GM23248 (cell line): ENCODE measurements around the gene USP32.

Experiments
- EZH2 ChIP-seq: fragments of 200-600 bp; sonication (generic); IDR thresholded peaks from 2 replicates; pipeline ENCODE4 v1.6.1; 2018; ENCODE audit warnings: antibody characterized with exemption, mild to moderate bottlenecking; ENCODE audit not compliant: insufficient read depth, poor library complexity, severe bottlenecking
- EZH2phosphoT487 ChIP-seq: fragments of 200-600 bp; sonication (generic); IDR thresholded peaks from 2 replicates; pipeline ENCODE4 v1.6.1; 2018; ENCODE audit warnings: antibody characterized with exemption, moderate library complexity, mild to moderate bottlenecking, low read depth; ENCODE audit not compliant: insufficient read depth

DNA sequence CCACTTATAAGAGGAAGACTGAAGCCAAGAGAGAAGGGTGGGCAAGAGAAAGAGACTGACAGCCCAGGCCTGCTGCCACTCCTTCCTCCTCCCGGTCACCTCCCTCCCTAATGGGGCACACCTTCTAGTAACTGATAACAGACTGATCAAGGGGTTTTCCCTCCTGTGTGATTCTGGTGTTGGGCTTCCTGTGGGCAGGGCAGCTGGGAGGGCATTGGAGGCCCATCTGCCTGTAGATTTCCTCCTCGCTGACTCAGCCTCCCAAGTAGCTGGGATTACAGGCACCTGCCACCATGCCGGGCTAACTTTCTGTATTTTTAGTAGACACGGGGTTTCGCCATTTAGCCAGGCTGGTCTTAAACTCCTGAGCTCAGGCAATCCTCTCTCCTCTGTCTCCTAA is 226.0 kb downstream of the USP32 start:
- TF ChIP-seq EZH2 (no peak), EZH2phosphoT487 (no peak)
